Midbrain (tissue), 1 donor: Measurements from ENCODE around the gene ELFN1.

Source experiments
- DNase-seq: peaks from one replicate; lab custom pipeline; 2025; lab: John Stamatoyannopoulos, UW

ELFN1 gene

DNA sequence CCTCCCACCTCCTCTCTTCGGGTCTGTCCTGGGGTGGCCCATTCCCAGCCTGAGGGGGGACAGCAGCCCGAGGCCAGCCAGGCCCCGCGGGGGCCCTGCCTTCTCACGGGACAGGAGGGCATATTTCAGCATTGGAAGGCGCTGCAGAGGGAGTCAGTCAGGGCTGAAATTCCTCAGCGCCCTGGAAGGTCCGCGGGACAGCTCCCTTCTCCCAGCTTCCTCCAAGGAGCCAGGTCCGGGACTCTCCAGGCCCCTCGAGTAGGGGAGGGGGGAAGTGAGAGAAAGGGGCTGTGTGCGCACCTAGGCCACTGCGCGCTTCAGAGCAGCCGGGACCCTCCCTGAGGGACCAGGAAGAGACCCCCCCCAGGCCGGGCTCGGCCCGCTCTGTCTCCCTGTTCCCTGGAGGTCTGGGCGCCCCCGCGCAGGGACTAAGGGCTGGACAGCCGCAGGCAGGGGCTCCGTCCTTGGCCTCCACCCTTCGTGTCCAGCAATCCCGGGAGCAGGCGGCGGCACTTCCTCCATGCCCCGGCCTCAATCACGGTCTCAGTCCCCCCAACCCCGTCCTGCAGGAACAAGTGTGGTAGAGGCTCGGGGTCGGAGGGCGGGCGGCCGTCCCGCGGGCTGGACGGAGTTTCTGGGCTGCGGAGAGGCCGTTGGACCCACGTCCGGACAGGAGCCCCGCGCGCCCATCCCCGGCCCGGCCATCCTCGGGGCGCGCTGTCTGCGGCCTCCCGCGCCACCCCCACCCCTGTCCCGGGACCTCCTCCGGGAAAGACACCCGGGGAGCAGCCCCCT lies 6.0 kb upstream of the ELFN1 start:
- no peak for DNase-seq

DNA sequence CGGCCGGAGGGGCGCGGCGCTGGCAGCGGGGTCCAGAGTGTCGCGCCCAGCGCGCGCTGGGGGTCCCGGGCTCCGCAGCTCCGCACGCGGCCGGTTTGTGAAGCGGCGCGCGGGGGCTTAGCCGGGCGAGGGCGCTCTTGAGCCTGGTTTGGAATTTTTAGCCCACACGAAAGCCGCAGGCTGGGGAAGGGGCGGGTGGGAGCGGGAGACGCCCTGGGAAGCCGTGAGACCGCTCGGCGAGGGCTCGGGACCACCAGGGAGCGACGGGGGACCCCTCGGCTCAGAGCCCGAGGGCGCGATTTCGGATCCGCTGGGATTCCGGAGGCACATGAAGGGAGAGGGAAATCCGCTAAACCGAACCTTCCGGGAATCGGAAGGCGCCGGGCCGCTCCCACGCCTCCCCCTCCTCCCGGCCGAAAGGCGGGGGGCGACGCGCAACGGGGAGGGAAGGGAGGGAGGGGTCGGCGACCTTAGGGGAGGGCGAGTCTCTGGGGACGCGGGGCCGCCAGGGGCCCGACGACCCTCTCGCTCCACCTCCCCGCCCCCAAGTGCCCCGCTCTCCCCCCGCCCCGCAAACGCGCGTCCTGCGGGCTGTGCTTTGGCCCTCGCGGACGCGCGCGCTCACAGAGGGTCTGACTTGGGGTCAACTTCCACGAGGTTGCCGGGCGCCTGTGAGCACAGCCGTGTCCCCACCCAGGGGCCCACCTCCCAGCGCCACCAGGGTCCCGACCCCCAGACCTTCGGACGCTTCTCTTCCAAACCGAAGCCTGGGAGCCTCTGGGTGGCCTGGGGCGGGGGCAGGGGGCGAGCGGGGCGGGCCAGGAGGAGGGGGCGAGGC lies 5.1 kb upstream of the ELFN1 start:
- peak; percentile 6 for DNase-seq

DNA sequence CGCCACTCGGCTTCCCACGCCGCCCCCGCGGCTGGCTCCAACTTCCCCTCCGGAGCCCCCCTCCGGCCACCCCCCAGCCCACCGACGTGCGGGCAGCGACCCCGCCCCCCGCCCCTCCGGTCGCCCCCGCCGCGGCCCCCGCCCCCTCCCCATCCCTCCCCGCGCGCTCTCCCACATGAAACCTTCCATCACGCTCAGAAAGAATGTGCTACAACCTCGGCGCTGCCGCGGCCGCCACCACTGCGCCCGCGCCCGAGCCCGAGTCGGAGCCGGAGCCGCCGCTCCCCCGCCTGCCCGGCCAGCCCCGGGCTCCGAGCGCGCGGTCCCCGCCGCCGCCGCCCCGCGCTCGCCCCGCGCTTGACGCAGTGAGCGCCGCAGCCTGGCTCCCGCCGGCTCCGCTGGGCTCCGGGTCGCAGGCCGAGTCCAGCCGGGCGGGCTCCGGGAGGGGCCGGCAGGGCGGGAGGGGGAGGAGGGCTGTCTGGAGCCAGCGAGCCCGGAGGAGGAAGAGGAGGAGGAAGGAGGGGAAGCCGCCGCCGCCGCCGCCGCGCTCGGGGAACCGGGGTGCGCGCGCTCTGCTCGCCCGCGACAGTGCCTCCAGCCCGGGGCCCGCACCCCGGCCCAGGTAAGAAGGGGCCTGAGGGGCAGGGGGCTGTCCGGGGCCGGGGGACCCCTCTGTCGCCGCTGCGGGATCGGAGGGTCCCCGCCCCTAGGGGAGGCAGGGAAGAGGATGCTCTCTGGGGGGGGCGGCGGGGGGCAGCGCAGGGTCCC lies 4.3 kb upstream of the ELFN1 start:
- no peak for DNase-seq

DNA sequence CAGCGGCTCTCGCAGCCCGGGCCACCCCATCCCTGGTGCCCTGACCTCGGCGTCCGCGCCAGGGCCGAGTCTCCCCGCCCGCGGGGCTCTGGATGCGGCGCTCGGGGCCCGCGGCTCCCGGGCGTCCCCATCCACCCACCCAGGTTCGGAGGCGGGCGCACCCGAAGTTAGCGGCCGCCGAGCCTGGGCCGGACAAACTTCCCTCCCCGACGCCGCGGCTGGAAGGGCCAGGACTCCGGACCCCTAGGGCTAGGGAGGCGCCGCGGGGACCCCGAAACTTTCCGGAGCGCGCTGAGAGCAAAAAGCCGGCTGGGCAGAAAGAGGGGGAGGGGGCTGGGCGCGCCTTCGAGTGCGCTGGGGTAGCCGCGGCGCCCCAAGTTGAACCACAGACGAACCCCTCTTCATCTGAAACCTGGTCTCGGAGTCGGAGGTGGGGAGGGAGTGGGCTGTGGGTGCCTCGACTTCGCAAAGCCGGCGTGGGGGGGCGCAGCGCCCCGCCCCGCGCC lies 3.7 kb upstream of the ELFN1 start:
- no peak for DNase-seq

DNA sequence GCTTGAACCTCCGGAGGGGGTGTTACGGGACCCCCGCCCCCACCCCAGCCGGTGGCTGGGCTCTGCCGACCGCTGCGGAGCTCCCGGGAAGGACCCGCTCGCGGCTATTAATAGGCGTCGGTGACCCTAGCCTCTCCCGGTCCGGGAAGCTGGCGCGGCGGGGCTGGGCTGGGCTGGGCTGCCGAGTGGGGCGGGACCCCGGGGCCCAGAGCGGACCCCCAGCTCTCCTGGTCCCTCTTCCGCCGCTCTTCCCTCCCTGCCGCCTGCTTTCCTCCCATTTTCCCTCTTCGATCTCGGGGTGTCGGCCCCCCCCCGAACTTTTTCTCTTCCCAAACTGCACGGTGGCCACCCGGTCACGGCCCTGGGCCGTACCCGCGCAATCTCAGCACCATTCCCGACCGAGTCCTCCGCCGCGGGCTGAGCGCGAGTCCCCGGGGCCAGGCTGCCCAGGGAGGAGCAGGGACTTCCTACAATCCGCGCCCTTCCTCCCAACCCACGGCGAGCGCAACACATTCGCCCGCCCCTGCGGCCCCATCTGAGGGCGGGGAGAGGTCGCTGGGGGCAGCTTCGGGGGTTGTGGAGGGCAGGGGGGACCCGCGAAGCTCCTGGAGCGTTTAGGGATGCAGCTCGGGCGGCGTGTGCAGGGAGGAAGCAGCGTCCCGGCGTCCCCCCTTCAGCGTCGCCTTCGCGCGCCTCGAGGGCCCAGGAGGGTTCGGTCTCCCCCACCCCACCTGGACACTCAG lies 3.1 kb upstream of the ELFN1 start:
- DNase-seq = no peak

DNA sequence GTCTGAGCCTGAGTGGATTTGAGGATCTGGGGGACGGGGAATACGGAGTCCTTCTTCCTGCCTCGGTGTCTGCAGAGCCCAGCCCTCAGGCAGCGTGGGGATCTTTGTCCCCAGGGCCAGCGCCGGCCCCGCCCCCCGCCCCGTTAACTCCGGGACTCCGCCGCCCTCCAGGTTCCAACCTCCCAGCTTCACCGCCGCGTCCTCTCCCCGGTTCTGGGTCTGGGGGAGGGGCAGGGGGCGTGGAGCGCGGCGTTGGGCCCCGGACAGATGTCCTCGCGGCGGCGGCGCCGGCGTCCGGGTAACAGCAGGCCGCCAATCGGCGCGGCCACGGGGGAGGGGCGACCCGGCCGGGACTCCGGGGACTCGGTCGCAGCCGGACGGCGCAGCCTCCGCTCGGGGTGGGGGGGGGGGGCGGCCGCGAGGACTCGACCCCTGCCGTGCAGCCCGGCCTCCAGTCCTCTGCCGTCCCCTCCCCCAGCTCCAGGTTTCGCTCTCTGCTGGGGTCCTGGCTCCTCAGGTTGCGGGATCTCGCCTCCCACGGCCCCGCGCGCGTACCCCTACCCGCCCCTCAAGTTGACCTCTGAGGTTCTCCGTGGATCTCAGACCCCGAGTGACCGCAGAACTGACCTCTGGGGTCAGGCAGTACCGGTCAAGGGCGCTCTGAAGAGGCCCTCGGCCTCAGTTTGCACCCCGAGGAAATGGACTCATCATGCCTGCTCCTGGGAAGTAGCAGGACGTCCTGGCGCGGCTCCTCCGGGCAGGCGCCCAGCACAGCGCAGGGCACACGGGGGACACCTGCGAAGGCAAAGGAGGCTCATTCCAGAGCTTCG lies 2.3 kb upstream of the ELFN1 start:
- DNase-seq = no peak

DNA sequence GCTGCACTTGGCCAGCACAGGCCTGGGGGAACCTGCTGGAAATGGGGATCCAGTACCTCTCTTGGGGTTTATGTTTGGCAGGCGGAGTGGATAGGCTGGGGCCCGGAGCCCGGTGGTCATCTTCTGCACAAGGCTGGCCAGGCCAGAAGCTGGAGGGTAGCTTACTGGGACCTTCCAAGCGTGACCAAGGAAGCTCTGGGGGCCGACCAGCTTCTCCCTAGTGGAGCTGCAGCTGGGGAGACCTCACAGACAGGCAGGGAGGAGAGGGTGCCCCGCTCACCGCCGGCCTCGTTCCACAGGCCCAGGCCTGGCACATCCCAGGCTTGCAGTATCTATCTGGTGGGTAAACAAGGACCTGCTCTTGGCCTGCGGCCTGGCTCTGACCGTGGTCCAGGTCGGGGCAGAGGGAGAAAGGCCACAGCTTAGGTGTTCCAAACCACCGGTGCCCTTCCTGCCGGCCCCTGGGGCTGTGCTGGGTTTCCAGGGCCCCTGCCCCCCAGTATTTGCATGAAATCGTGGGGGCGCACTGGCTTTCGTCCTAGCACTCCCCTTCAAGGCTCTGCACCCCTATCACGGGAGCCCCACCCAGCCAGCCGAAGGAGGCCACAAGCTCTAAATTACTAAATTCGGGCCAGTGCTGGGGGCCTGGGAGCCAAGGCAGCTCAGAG lies 1.5 kb upstream of the ELFN1 start:
- no peak for DNase-seq

DNA sequence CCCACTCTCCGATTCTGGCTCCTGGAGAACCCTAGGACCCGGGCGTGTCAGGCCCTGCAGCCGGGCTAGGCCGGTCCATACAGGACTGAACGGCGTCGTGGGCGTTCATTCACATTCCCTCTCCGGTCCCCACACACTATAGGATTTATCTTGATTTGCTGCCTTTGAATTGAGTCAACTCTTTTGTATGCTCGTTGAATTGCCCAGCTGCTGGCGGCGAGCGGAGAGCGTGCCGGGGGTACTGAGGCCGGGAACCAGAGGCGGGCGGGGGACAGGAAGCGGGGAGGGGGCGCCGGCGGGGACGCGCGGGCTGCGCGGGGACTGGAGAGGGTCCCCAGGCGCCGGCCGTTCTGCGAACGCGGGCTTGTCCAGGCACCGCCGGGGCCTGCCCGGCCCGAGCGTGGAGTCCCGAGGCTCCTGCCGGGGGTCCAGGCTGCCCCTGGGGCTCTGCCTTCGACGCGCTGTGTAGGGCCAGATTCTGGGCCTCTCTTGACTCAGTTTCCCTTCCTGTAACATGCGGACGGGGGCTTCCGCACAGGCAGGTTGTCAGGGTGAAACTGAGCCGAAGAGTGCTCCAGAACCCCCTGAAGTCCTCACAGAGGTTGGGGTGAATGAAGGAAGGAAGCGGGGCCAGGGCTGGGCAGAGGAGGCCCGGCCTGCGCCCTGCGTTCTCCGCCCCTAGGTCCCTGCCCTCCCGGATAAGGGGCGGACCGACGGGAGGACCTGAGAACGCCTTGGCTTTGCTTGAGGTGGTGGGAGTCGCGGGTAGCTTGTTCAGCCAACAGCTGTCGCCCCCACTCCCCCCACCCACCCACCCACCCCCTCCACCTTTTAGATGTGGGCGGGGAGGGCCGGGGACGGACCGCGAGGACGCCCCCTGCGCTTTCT lies 769 bp upstream of the ELFN1 start:
- no peak for DNase-seq

DNA sequence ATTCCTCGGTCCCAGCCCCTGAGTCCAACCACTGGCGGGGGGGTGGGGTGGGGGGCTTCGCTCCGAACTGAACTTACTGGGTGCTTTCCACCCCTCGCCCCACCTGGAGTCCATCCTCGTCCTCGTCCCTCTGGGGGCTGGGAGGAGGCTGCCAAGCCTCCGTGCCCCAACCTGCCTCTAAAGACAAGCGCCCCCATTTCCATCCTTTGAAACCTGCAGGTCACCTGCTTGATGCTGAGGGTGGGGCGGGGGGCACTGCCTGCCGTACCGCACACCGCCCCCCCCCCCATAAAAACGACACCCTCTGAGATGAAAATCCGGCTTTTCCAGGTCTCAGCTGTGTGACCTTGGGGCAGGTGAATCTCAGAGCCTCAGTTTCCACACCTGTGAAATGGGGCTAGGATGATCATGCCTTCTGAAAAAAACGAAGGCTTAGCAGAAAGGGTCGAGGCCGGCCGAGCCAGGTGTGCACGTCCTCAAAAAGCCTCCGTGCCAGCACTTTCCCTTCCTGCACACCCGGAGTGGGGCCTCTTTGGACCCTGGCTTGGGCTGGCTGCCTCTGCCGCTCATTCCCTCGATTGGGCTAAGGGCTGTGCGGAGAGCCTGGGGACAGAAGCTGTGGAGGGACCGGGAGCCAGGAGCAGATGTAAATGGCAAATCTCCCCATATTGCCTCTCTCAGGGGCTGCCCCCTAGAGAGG lies 967 bp downstream of the ELFN1 start:
- DNase-seq = no peak

DNA sequence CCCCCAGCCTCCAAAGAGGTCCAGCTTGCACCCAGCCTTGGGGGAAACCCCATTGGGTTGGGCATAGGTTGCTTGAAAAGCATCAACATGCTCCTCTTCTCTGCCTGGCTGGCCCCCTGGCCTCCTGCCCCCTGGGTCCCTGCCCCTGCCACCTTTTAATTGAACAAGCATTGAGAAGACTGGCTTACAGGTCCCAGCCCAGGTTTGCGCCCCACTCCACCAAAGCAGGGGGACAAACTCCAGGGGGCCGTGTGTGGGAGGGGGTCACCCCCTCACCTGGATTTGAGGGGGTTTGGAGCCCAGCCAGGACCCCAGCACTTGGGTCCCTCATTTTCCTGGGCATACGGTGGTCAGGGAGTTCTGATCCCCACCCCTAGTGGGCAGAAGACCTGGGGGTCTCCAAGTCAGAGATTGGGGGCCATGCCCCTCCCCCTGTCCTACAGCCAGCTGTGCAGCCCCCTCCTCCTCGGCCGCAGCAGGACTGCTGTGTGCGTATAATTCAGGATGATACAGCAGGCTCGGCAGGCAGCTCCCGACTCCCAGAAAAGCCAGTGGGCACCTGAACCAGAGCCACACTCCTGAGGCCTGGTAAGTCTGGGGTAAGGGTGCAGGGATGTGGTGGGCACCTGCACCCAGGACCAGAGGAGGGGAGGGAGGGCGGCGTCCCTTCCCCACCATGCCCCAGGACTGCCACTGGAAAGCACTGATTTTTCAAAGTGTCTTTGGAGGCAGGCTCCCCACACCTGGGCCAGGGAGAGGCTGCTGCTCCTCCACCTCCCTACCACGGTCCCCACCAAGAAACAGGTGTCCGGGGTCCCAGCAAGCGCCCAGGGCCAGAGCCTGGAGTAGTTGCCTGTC lies 1.7 kb downstream of the ELFN1 start:
- no peak for DNase-seq

DNA sequence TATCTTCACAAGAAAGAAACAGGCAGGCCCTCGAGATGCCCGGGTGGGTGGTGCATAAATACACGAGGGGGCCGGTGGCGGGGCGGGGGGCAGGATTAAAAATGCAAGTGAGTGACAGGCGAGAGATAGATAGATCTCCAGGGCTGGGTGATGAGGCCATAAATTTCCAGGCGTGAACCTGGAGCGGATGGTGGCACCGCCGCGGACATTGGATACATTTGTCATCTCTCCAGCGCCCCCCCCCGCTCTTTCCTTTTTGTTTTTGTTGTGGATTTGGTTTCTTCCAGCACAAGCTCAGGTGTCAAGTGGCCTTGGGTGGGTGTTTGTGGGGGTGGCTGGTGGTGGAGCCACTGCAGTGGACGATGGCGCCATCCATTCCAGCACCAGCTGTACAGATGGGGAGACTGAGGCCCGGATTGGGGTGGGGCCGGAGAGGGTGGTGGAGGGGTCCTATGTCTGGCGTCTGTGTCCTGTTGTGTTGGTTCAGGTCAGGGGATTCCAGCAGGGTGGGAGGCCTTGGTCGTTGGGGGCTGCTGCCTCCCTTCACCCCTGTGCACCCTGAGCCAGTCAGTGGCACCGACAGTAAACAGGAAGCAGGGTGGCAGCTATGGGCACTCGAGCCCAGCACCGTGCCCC lies 2.9 kb downstream of the ELFN1 start:
- DNase-seq = no peak

DNA sequence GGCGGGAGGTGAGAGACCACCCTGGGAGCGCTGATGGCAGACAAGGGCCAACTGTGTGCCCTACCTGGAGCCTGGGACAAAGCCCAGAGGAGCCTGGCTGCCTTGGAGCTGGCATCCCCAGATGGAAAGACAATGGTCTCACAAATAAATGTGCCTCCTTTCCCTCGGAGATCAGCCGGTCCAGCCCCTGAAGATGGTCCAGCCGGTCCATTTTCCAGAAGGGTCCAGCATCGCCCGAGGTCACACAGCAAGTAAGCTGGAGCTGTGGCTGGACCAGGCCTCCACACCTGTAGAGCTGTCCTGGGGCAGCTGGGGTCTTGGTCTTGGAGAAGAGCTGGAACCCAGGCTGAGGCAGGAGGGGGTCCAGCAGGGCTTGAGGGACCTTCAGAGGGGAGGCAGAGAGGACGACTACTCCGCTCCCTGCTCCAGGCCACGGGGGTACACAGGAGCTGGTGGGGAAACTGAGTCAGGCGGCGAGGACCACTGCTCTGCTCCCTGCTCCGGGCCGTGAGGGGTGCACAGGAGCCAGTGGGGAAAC lies 3.6 kb downstream of the ELFN1 start:
- no peak for DNase-seq

DNA sequence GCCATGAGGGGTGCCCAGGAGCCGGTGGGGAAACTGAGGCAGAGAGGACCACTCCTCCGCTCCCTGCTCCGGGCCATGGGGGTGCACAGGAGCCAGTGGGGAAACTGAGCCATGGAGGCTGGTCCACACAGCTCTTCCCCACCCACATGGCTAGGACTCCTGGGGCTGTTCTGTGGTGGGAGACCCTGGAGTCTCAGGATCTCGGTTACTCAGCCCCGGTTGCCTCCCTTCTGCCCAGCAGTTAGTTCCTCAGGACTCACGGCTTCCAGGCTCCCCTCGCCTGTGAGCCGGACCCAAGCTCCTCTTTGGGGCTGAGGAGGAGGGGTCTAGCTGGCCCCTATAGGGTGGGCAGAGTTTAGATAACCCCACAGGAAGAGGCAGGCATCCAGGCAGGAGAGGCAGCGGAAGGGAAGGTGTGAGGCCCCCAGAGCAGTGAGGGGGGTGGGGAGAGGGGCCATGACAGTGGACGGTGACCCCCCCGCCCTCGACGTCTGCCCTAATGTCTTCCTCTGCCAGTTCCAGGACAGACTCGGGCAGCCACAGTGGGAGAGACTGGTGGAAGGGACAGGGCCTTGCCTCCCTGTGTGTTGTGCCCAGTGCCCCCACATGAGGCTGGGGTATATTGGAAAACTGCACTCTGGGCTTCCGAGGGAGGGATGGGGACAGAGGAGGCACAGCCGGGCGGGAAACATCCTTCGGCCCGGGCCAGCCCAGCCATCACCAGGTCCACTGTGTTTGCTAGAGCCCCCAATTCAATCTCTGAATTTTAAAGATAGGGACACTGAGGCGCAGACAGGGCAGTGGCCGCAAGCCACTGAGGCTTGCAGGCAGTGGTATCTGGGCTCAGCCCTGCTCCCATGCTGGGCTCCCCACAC lies 4.3 kb downstream of the ELFN1 start:
- DNase-seq = no peak

DNA sequence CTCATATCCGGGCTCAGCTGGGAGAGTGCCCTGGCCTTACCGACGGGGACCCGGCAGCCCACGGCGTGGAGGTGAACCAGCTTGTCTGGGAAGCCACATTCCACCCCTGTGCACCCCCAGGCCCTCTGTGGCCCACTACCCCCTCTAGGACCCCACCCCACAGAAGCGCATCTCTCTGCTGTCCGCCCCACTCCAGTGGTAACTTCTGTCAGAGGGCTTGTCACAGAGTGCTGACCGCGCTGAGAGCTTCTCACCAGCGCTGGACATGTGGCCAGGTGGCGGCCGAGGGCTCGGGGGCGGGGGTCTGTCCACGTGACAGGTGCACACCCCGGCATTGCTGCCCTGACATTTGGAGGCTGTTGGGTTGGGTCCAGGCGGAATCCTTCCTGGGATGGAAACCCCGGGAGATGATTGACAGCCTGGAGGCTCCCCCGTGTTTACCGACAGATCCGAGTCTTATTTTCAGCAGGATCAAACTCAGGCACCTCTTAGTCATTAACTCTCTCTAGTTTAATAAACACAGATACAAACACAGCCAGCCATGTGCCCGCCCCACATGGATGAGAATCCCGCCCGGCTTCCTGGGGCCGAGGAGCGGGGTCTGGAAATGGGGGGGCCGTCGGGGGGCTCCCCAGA lies 5.1 kb downstream of the ELFN1 start:
- no peak for DNase-seq
